GM21367 (cell line): ENCODE measurements around the gene INHBA.

ENCODE experiments used
- ATAC-seq: cut with Tn5 transposase; IDR thresholded peaks from one replicate; pipeline ENCODE4 v1.9.1; 2021; ENCODE audit not compliant: unreplicated experiment

The INHBA gene

GRCh38 chr7:41711283-41712064 lies 8.6 kb upstream of the INHBA start:
- ATAC-seq: no peak

DNA sequence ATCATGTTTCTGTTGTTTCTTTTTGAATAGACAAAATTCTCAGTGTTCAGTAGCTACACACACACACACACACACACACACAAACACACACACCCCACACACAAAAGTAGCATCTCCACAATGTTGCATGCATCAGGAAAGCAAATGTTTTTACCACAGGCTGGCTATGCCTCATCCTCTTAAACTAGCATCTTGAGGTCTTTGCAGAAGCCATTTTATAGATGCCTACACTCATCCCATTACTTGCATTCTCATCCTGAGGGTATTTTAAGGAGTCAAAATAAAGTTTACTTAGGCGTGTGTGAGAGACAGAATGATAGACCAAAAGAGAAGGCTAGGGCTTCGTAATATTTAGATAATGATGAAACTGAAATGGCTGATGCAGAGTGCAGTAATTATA lies 7.9 kb upstream of the INHBA start:
- ATAC-seq: no peak

GRCh38 chr7:41709621-41710020 lies 6.7 kb upstream of the INHBA start:
- no peak for ATAC-seq

DNA sequence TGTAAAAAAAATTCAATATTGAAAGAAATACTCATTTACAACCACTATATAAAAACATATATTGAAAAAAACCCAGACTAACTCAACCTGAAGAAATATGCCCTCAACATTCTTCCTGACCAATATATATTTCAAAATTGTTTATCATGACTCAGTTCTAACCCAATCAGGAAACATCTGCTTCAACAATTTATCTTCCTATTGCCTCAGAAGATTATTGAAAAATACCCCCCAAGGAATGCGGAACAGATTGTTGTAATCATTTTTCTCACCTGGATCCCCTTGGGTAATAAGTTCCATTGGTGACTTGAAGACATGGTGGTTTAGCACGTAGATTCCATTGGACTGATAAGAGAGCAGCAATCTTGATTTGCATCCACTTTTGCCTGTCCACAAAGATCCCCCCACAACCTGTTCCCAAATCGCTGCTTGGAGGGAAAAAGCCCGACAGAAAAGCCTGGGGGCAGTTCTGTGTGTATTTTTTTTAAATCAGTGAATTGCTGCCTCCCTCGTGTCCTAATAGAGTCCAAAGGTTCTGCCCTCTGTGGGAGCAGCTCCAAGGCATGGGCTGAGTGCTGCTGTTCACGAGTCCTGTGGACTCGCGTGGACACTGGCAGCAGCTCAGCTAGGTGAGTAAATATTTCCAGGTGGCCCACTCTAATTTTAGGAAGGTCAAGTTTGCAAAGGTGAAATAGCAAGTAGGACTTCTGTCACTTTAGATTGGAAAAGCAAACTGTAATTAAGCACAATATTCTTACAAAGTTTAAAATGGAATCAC lies 5.9 kb upstream of the INHBA start:
- no peak for ATAC-seq

DNA sequence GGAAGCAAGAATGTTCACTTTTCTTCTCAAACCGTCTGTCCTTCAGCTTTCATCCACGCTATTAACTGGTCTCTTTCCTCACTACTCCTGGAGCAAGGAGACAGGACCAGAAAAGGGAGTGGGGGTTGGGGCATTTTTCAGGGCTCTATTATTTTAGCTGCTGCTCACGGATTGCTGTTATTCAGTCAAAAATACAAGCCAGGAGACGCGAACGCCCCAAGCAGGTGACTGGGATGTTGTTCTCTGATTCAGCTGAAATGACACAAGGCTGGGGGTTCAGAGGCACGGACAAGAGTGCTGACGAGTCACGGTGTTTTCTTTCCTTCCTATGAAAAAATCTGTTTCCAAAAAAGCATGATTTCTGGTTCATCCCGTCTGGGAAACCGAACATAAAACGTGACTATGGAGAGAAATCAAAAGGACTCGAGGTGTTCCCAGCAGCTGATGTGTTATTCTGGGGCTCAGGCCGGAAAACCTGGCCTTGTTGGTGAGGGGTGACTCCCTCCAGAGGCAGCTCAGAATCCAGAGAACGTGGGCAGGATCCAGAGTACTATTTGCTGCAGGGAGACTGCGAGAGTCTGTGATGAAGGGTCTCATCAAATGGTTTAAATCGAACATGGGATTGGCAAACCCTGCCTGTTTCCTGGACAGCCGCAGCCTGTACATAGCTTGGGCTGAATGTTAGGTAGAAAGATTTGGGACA lies 3.5 kb upstream of the INHBA start:
- no peak for ATAC-seq

GRCh38 chr7:41705109-41705901 lies 2.4 kb upstream of the INHBA start:
- peak; percentile 98 for ATAC-seq

GRCh38 chr7:41701068-41701941 lies 1.6 kb downstream of the INHBA start:
- no peak for ATAC-seq

GRCh38 chr7:41700044-41700471 lies 2.8 kb downstream of the INHBA start:
- no peak for ATAC-seq

- no peak for ATAC-seq
Measured at GRCh38 chr7:41699516-41699915, 3.4 kb downstream of the INHBA start.

GRCh38 chr7:41698726-41699125 lies 4.2 kb downstream of the INHBA start:
- no peak for ATAC-seq

- ATAC-seq: no peak
Measured at GRCh38 chr7:41698114-41698513, 4.8 kb downstream of the INHBA start.

GRCh38 chr7:41696323-41696916 lies 6.5 kb downstream of the INHBA start:
- ATAC-seq: no peak

GRCh38 chr7:41695661-41696322 lies 7.1 kb downstream of the INHBA start:
- no peak for ATAC-seq

DNA sequence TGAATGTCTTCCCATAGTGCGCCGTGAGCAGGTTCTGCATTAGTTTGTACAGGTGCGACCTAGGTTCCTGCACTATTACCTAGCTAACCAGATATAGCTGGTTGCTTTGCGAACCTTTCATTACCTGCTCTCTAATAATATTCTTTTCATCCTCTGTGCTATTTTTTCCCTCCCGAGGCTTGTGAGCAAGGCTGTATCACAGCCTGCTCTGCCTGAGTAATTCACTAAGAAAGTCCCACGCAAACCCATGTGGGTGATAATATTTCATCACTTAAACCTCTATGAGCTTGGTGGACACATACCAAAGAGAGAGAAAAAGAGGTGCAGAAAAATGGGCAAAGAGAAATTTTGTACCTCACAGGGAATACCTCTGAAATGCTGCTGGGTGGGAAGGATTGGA lies 8.4 kb downstream of the INHBA start:
- ATAC-seq: no peak

- ATAC-seq: no peak
Measured at GRCh38 chr7:41693150-41693997, 9.5 kb downstream of the INHBA start.

DNA sequence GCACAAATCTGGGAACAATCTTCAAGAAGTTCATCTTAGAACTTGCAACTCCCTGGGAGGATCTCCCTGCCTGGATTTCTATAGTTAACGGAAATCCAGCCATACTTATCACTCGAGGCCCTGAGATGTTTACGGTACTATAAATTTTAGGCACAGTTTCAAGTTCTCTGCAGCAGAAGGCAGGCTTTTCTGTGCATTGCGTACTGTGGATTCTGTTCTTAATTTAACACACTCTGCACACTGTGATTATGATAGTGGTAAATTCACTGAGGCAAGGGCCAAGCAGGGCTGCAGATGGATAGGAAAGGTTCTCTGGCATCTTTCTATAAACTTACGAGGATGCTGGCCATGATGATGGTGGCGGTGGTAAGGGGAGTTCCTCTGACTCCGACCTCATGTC lies 10.6 kb downstream of the INHBA start:
- ATAC-seq: no peak

DNA sequence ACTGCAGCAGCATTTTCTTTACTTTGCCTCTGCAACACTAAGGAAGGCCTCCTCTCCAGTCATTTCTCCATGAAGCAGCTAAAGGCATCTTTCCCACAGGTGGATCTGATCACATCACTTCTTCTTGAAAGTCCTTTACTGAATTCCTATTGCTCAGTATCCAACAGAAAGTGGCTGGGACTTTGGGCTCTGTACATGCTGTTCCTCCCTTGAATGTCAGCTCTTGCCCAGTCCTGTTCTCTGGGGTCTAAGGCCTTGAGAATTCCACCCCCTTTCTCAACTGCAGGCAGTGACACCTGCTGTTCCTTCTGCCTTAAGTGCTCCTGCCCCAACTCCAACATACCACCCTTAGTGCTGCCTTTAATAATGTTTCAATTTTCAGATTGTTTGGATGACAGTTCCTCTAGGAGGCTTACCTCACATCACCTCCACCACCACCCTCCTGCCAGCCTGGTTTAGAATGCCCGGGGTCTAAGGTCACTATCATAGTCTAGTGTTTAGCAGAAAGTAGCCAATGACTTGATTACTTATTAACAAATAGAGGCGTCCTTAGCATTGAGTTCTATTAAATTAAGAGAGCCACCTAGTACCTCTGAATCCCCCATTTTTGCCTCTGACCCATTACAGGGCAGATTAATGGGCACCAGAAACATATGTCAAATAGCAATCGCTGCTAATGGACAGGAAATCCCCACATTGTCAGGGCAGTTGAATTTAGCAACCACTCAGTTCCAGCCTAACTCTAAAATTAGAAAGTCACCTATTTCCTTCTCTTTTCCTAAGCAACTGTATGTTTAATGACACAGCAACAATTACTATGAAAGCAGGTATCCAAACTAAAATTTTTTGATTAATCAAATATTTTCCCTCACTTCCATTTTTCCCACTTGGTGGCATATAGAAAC lies 11.4 kb downstream of the INHBA start:
- no peak for ATAC-seq
